ENCODE data around the gene SPG21. TPM values are rescaled to one million over a fixed set of nuclear protein-coding genes. Genes with fewer than 3 reads are reported as not detected.

SPG21 gene
- total and polyA plus RNA-seq, 2 of the 8 experiments (the other 6 are each of a cell fraction or from before 2014, with no cell fraction given), result 67.3 to 72.7 TPM

DNA sequence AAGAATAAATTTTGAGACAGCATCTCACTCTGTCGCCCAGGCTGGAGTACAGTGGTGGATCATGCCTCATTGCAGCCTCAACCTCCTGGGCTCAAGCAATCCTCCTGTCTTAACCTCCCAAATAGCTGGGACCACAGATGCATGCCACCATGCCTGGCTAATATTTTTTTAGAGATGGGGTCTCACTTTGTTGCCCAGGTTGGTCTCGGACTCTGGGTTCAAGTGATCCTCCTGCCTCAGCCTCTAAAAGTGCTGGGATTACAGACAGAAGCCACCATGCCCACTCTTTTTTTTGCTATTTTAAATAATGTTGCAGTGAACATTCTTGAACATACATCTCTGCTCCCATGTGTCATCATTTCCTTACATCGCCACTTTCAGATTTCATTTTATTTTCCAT, 48.7 kb upstream of the SPG21 start:
- H3K4ac ChIP-seq (replicated peaks; ENCODE audit: insufficient read length, low read depth, low read length), result no peak overlapping the region
- no peak overlapping the region for H3K14ac ChIP-seq (ENCODE audit: insufficient read length)
- no peaks in the 10 kb centered on the region for H3K4me1 ChIP-seq (replicated peaks in 1 of 4; ENCODE audit: control insufficient read depth in 3 of 4, insufficient read depth in 4 of 4, low read length in 3 of 4)
- no peak overlapping the region for H4K5ac ChIP-seq (ENCODE audit: insufficient read length, low read depth, low read length)
- ChIA-PET CTCF (ENCODE audit: partially characterized antibody) (interaction anchor here (0.9 to 33.2 kb wide), 2 partner anchors 12 to 35 kb away, joined by 3 to 1213 read pairs; partner anchors contain the start of genes KBTBD13 and RASL12), POLR2A (ENCODE audit: partially characterized antibody) (interaction anchor here (1.5 kb wide), 1 partner anchor 9 kb away, joined by 3 read pairs; no protein-coding TSS in a partner anchor)
- H3K23me2 ChIP-seq (ENCODE audit: low read depth, low read length), result no peaks in the 10 kb centered on the region
- H2BK5ac ChIP-seq (ENCODE audit: low read depth, low read length), result no peak overlapping the region
- no peak overlapping the region for H2BK12ac ChIP-seq (ENCODE audit: low read depth, low read length)
- H3K9ac ChIP-seq (replicated peaks in 1 of 4; ENCODE audit: extremely low read depth in 1 of 4, low read depth in 3 of 4, low read length in 3 of 4), result no peak overlapping the region
- DNase-seq (ENCODE audit: low read depth in 1 of 2, low spot score in 2 of 2) (no peak), FAIRE-seq (no peak)
- H3K4me3 ChIP-seq (ENCODE audit: extremely low read depth in 1 of 4, insufficient read depth in 2 of 4, low read depth in 3 of 4, low read length in 4 of 4), result no peak overlapping the region
- no peak overlapping the region for H2BK15ac ChIP-seq (ENCODE audit: low read length)
- no peak overlapping the region for H4K91ac ChIP-seq (replicated peaks; ENCODE audit: insufficient read length, low read length)
- H3K27me3 ChIP-seq (replicated peaks in 1 of 4; ENCODE audit: control insufficient read depth in 3 of 4, extremely low read depth in 1 of 4, insufficient read depth in 3 of 4, low read length in 3 of 4), result no peaks in the 10 kb centered on the region
- no peaks in the 10 kb centered on the region for H3K79me1 ChIP-seq (ENCODE audit: low read depth, low read length)
- no peak overlapping the region for H3K18ac ChIP-seq (ENCODE audit: extremely low read depth, low read length)
- no peak overlapping the region for H3K56ac ChIP-seq (replicated peaks; ENCODE audit: insufficient read length, low read depth, low read length)
- 0 out of 2 replicates have a peak, but pooled peaks have one; percentile 34 for TF ChIP-seq KDM1A (IDR thresholded peaks at IDR 0.05; ENCODE audit: borderline replicate concordance, low read length)
- TF ChIP-seq CREB1 (IDR thresholded peaks at IDR 0.05), result no peak
- H4K8ac ChIP-seq (ENCODE audit: extremely low read depth, insufficient read depth, low read length), result no peak overlapping the region
- WGBS, 2 experiments (ENCODE audit: extremely low coverage in 1 of 2, insufficient coverage in 1 of 2, insufficient read length in 1 of 2, insufficient replicate concordance in 2 of 2, low coverage in 1 of 2, low lambda C conversion rate in 2 of 2, missing lambda C conversion rate in 1 of 2), result 90% methylated on average over 3 of the region's 3 CpGs; no CpG with 5 or more reads in 1 of the 2 experiments
- no peak overlapping the region for H3K27ac ChIP-seq (ENCODE audit: low read depth, low read length)
- no peaks in the 10 kb centered on the region for H3K36me3 ChIP-seq (ENCODE audit: control insufficient read depth in 2 of 4, insufficient read depth in 4 of 4, low read length in 3 of 4)
- no peak overlapping the region for H2BK120ac ChIP-seq (replicated peaks; ENCODE audit: low read depth, low read length)
- no peaks in the 10 kb centered on the region for H3K9me3 ChIP-seq (ENCODE audit: insufficient read depth in 2 of 2, low read depth in 1 of 2, low read length in 1 of 2)
- H4K20me1 ChIP-seq (replicated peaks in 1 of 2; ENCODE audit: control insufficient read depth in 1 of 2, insufficient read depth in 2 of 2, low read length in 2 of 2), result no peaks in the 10 kb centered on the region
- no peak overlapping the region for H2AFZ ChIP-seq (ENCODE audit: low read length)
- H3K79me2 ChIP-seq (ENCODE audit: control insufficient read depth in 1 of 2, insufficient read depth in 2 of 2, low read length in 2 of 2), result no peaks in the 10 kb centered on the region
- no peak overlapping the region for H3K23ac ChIP-seq (ENCODE audit: insufficient read length)
- no peak overlapping the region for H2AK5ac ChIP-seq (ENCODE audit: low read depth, low read length)
- H2BK20ac ChIP-seq (ENCODE audit: low read length), result no peak overlapping the region
- H3K4me2 ChIP-seq (ENCODE audit: insufficient read depth in 1 of 2, low read depth in 2 of 2, low read length in 2 of 2), result no peak overlapping the region

Measured in H1 (cell line).